GM08714 (cell line): Measurements from ENCODE around the gene AIG1.

Experiments
- H3K4me3 ChIP-seq: fragments of 200-500 bp; sonication (Bioruptor generic); 2 replicates; pipeline ENCODE4 v1.5.1; 2014; ENCODE audit warnings: mild to moderate bottlenecking, low read length, inconsistent platforms
- ZNF274 ChIP-seq: IDR thresholded peaks from 2 replicates; pipeline ENCODE4 v1.6.1; 2012; ENCODE audit warnings: mild to moderate bottlenecking, low read depth, low read length

AIG1 gene

DNA sequence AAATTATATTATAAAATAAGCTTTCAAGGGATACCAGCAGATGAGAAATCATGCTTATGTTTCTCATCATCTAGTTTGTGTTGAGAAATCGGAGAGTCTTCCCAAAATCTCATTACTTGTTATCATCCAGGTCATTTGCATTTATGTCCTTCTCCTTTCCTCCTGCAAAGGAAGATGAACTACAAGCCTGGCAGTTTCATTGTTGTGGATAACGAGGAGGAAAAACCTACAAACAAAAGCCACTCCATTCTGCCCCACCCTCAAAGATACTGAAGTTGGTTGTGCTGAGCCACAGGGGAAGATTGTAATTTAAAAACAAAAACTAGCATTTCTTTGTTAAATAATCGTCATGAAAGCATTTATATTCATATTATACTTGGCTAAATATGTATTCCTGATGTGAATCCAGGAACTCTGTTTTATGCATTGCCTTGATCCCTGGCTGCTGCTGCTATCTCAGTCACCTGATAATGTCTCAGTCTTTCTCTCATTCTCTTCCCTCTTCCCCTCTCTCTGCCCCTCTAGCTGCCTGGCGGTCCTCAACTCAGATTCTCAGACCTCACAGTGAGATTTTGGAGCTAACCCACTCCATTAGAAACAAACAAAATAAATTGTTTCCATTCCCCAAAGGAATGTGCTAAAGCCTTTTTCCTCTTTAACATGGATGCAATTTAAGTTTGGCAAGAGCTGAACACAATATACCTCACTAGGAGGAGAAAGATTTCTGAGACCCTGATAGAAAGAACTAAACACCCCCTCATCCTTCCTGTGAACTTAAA, 204.5 kb downstream of the AIG1 start:
- H3K4me3 ChIP-seq = no peak overlapping the region
- TF ChIP-seq ZNF274 = no peak

- no peak overlapping the region for H3K4me3 ChIP-seq
- TF ChIP-seq ZNF274 = no peak
Observed at GRCh38 chr6:143267760-143268159, 207.1 kb downstream of the AIG1 start.

- no peak for TF ChIP-seq ZNF274
Observed at GRCh38 chr6:143268439-143268838, 207.8 kb downstream of the AIG1 start.

DNA sequence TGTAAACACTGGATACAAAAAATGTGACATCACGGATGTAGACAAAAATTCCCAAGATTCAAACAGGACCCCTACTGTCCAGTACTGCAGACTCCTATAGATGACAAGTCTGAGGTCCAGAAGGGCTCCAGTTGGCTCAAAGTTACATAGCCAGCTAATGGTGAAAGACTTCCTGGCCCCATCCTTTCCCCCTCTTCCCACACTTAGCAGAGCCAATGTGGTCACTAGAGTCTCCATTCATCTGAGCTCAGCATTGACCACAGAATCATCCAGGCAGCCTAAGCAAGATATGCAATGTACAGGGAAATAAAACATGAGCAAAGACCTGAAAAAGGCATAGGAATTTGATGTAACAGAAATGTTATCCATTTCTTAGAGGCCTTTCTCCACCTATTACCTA, 209.3 kb downstream of the AIG1 start:
- H3K4me3 ChIP-seq = no peak overlapping the region
- no peak for TF ChIP-seq ZNF274

More at GRCh38 chr6:143268439-143268838, 207.8 kb downstream of the AIG1 start:
- no peak overlapping the region for H3K4me3 ChIP-seq

GRCh38 chr6:143271024-143271423, 210.3 kb downstream of the AIG1 start:
- no peak overlapping the region for H3K4me3 ChIP-seq
- no peak for TF ChIP-seq ZNF274

GRCh38 chr6:143276436-143276835, 215.7 kb downstream of the AIG1 start:
- TF ChIP-seq ZNF274 = no peak

DNA sequence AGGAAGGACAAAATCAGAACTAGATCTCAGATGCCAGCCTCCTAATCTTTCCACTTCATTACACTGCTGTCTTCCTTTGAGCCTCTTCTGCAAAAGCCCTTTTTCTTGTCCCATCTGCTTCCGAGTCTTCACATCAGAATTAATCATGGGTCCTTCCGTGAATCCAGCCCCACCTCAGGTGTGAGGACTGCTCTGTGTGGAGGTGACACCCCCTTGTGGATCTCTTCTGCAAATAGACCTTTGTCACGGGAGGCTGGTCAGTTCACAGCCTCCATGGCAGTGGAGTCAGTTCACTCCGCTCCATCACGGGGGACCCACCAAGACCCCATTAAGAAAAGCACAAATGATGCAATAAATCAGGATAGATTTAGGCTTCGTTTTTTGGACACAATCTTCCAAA, 218.7 kb downstream of the AIG1 start:
- no peak for TF ChIP-seq ZNF274
- H3K4me3 ChIP-seq = no peak overlapping the region

More at GRCh38 chr6:143276436-143276835, 215.7 kb downstream of the AIG1 start:
- H3K4me3 ChIP-seq = no peak overlapping the region

DNA sequence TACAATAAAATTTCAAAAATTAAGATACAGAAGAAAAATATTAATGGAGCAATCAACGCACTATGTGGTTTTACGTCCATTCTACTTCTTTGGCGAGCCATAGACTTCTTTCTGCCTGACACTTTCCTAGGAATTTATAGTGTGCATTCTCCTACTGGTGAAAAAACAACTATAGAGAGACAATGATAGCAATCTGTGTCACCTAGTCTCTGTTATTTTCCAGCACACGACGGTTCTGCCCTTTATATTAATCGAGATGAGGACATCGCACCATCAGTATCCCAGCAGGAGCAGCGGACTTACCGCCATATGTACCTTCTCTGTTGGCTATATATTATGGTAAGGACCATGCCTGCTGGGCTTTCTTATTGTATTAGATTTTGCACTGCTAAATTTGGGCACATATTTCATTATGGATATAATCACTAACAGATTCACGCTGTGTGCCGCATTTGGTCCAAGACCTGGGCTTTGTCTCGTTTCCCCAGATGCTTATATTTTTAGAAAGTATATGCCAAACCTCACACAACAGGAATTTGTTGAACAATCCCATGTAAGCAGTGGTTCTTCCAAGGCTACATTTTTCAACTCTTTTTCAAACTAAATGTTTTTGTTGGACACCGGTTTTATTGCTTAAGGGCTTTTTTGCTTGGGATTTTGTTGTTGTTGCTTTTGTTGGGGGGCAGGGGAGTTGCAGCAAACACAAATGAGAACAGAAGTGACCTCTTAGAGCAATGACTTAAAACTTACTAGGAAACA, 223.4 kb downstream of the AIG1 start:
- no peak overlapping the region for H3K4me3 ChIP-seq
- no peak for TF ChIP-seq ZNF274

DNA sequence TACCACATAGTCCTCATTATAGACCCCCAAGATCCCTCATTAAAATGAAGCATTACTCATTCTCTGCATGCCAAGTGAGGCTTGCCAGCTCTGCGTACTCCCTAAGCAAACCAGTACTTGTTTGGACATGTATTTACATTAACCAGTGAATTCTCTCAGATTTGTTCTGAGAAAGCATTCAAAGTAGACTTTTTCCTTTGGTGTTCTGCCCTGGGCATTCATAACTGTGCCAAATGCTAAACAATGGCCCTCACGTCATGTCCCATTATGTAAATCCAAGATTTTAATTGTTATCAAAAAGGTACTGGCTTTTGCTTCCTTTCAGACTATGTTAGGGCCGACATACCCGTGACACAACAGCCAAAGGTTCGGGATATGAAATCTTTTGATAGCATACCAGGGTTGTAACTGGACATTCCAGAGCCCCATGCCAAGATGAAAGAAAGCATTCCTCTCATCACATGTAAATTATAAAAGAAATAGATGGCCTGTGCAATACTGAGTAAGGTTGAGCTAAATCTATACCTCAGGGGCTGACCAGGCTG, 225.6 kb downstream of the AIG1 start:
- no peak for TF ChIP-seq ZNF274

GRCh38 chr6:143288923-143289322, 228.2 kb downstream of the AIG1 start:
- no peak for TF ChIP-seq ZNF274
- H3K4me3 ChIP-seq = no peak overlapping the region

More for the DNA sequence above, 225.6 kb downstream of the AIG1 start:
- no peak overlapping the region for H3K4me3 ChIP-seq

DNA sequence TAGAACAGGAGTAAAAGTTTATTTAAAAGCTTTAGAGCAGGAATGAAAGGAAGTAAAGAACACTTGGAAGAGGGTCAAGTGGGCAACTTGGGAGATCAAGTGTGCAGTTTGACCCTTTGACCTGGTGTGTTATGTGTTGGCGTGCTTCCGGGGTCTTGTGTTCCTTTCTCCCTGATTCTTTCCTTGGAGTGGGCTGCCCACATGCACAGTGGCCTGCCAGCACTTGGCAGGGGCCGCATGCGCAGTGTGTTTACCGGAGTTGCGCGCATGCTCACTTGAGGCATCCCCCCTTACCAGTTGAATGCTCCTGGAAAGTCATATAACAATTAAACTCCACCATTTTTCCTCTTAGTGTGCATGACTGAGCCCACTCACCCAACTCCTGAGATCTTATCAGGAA, 229.5 kb downstream of the AIG1 start:
- no peak overlapping the region for H3K4me3 ChIP-seq
- no peak for TF ChIP-seq ZNF274

DNA sequence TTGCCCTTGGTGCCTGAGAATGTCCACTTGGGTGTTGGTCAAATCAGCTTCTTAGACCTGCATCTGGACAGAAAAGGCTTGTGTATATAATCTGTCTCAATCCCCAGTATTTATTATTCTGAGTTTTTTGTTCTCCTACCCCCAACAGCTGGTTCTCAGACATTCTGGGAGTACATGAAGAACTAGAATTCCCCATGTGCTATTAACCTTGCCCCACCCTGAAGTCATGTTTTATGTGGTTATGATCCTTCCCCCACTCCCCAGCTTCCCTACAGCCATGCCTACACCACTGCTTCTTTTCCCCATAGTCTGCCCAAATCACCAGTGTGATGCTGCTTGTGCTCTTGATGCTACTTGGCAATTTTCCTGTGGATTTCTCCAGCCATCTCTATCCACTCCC, 232.8 kb downstream of the AIG1 start:
- TF ChIP-seq ZNF274 = no peak

GRCh38 chr6:143294265-143294860, 233.7 kb downstream of the AIG1 start:
- H3K4me3 ChIP-seq = no peak overlapping the region
- TF ChIP-seq ZNF274 = no peak

More for the DNA sequence above, 232.8 kb downstream of the AIG1 start:
- no peak overlapping the region for H3K4me3 ChIP-seq

DNA sequence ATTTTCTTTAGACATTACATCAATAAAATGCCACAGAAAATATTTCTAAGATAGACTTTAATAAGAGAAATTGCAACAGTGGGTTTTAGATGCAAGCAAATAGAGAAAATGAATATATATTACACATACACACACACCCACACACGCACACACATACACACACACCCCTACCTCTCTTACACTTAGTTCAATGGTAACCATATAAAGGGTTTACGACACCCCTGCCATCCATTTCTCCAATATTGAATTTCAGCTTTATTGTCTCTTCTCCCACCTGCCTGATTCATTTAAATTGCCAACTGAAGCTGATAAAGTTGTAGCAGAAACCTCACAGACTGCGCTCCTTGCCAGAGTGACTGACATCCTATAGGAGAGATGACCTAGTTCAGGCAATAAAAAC, 235.2 kb downstream of the AIG1 start:
- TF ChIP-seq ZNF274 = no peak
- no peak overlapping the region for H3K4me3 ChIP-seq

- H3K4me3 ChIP-seq = no peak overlapping the region
- TF ChIP-seq ZNF274 = no peak
Observed at GRCh38 chr6:143298071-143298470, 237.4 kb downstream of the AIG1 start.
